Activated CD4-positive, alpha-beta T cell treated with anti-CD3 and anti-CD28 coated beads for 24 hours (primary cell): ENCODE measurements around the gene TEKTIP1.

Experiments
- DNase-seq, 2 donors: peaks; one replicate each; pipeline ENCODE4 v3.0.0-alpha.2; 2020; ENCODE audit warnings: low read depth in 2 of 2

TEKTIP1 gene

DNA sequence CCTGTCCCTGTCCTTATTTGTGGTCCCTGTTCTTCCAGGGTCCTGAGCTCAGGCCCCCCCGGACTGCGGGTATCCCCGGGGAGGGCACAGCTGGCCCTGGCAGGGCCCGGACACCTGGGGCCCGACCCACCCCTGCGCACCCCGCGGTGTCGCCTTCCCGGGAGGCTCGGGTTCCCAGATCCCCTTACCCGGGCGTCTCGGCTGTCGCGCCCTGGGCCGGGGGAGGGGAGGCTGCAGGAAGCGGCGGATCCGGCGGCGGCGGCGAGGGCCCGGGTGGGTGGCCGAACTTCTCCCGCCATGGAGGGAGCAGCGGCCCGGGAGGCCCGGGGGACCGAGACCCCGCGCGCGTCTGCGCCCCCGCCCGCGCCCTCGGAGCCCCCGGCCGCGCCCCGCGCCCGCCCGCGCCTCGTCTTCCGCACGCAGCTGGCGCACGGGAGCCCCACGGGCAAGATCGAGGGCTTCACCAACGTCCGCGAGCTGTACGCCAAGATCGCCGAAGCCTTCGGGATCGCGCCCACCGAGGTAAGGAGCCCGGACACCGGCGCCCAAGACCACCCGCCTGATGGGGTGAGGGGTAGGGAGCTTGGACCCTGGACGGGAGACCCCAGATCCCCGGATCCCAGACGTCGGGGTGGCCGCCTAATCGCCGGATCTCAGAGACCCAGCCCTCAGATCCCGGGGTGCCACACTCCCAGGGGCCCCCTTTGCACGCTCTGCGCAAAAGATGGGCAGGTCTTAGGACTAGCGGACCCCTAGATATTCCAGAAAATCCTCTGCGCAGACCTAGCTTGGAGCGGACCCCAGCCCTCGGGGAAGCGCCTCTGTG is 46.5 kb downstream of the TEKTIP1 start, which contains the start of gene GIPC3:
Gene GIPC3 (plus strand): TSS at position 178 of the 826 bp plus-strand sequence. CDS start 120 bp downstream, at position 298.
- no peak for DNase-seq

- DNase-seq, result peak in 1 of 2 donors; percentile 30
Observed at GRCh38 chr19:3586127-3586626, 47.2 kb downstream of the TEKTIP1 start.

DNA sequence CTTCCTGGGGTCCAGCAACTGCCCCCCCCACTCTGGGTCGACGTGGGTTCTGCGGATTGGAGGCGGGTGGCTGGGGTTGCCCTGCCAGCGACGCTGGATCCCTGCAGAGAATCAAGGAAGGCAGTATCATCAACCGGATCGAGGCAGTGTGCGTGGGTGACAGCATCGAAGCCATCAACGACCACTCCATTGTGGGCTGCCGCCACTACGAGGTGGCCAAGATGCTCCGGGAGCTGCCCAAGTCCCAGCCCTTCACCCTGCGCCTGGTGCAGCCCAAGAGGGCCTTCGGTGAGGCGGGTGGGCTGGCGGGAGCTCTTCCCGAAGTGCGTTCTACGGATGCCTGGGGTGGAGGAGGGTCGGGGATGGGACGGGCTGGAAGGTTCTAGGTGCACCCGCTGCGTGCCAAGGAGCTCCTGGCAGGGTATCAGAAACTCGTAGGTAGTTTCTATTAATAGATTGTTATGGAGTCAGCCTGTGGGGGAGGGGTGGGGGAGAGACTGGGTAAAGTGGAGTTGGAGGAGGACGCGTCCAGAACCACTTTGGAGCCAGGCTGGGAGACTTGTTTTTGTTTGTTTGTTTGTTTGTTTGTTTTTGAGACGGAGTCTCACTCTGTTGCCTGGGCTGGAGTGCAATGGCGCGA is 47.9 kb downstream of the TEKTIP1 start:
- DNase-seq, result no peak

- DNase-seq, result no peak
Observed at GRCh38 chr19:3589439-3589838, 50.5 kb downstream of the TEKTIP1 start.

- no peak for DNase-seq
Observed at GRCh38 chr19:3589949-3590348, 51.0 kb downstream of the TEKTIP1 start.

GRCh38 chr19:3590991-3591659 is 52.2 kb downstream of the TEKTIP1 start:
- DNase-seq, result no peak

GRCh38 chr19:3591876-3592613 is 53.1 kb downstream of the TEKTIP1 start:
- no peak for DNase-seq

- DNase-seq, result no peak
Observed at GRCh38 chr19:3593156-3593555, 54.2 kb downstream of the TEKTIP1 start.
